SK-N-SH treated with all-trans-retinoic acid at 6 μM for 48 hours (cell line): ENCODE measurements around the gene AAMDC.

Source experiments
- ATAC-seq: fragments of 200-7000 bp; cut with Tn5 transposase; 3 replicates; pipeline ENCODE4 v1.9.1; 2020; ENCODE audit warnings: mild to moderate bottlenecking, moderate library complexity
- ARNTL ChIP-seq: fragments of 450-650 bp; formaldehyde crosslinking; IDR thresholded peaks from 2 replicates; pipeline ENCODE4 v1.5.0; 2020; ENCODE audit warnings: low read depth, mild to moderate bottlenecking, moderate library complexity, borderline replicate concordance
- BACH2 ChIP-seq: fragments of 250-450 bp; sonication (Bioruptor Pico); IDR thresholded peaks from 2 replicates; pipeline ENCODE4 v1.9.0; 2021; ENCODE audit warnings: mild to moderate bottlenecking, borderline replicate concordance
- CSDC2 ChIP-seq: fragments of 250-450 bp; sonication (Bioruptor Pico); IDR thresholded peaks from 2 replicates; pipeline ENCODE4 v1.5.0; 2020; ENCODE audit warnings: mild to moderate bottlenecking, moderate library complexity
- ESRRG ChIP-seq: fragments of 250-450 bp; sonication (Bioruptor Pico); IDR thresholded peaks from 2 replicates; pipeline ENCODE4 v1.6.1; 2021; ENCODE audit warnings: mild to moderate bottlenecking
- GLIS3 ChIP-seq: fragments of 250-450 bp; sonication (Bioruptor Pico); IDR thresholded peaks from 2 replicates; pipeline ENCODE4 v1.5.0; 2020; ENCODE audit warnings: mild to moderate bottlenecking, moderate library complexity
- ISL1 ChIP-seq: fragments of 250-450 bp; sonication (Bioruptor Pico); IDR thresholded peaks from 2 replicates; pipeline ENCODE4 v2.1.2; 2022; ENCODE audit warnings: mild to moderate bottlenecking, moderate library complexity
- PPARA ChIP-seq: fragments of 250-450 bp; sonication (Bioruptor Pico); IDR thresholded peaks from 2 replicates; pipeline ENCODE4 v1.5.0; 2020; ENCODE audit warnings: mild to moderate bottlenecking, borderline replicate concordance
- RARB ChIP-seq: fragments of 250-450 bp; sonication (Bioruptor Pico); IDR thresholded peaks from 2 replicates; pipeline ENCODE4 v1.8.0; 2021; ENCODE audit warnings: mild to moderate bottlenecking, moderate library complexity
- SNAI2 ChIP-seq: fragments of 250-450 bp; sonication (Bioruptor Pico); IDR thresholded peaks from 2 replicates; pipeline ENCODE4 v1.5.0; 2020; ENCODE audit warnings: mild to moderate bottlenecking, moderate library complexity
- TCF4 ChIP-seq: fragments of 250-450 bp; sonication (Bioruptor Pico); IDR thresholded peaks from 2 replicates; pipeline ENCODE4 v1.8.0; 2021; ENCODE audit warnings: mild to moderate bottlenecking, moderate library complexity, borderline replicate concordance
- TOX ChIP-seq: fragments of 250-450 bp; sonication (Bioruptor Pico); IDR thresholded peaks from 2 replicates; pipeline ENCODE4 v1.8.0; 2021; ENCODE audit warnings: mild to moderate bottlenecking, moderate library complexity, borderline replicate concordance
- ZC3H10 ChIP-seq: fragments of 250-450 bp; sonication (Bioruptor Pico); IDR thresholded peaks from 2 replicates; pipeline ENCODE4 v1.5.1; 2021; ENCODE audit warnings: mild to moderate bottlenecking, moderate library complexity
- ZFP3 ChIP-seq: fragments of 250-450 bp; sonication (Bioruptor Pico); IDR thresholded peaks from 2 replicates; pipeline ENCODE4 v1.5.0; 2020; ENCODE audit warnings: mild to moderate bottlenecking, moderate library complexity
- ZFP30 ChIP-seq: fragments of 450-650 bp; formaldehyde crosslinking; IDR thresholded peaks from 2 replicates; pipeline ENCODE4 v1.5.0; 2022; ENCODE audit warnings: mild to moderate bottlenecking, moderate library complexity
- ZNF565 ChIP-seq: fragments of 450-650 bp; formaldehyde crosslinking; conservative IDR thresholded peaks from 2 replicates; pipeline ENCODE4 v1.5.0; 2020; ENCODE audit warnings: low read depth, mild to moderate bottlenecking, moderate library complexity
- ZNF70 ChIP-seq: fragments of 450-650 bp; formaldehyde crosslinking; IDR thresholded peaks from 2 replicates; pipeline ENCODE4 v1.5.0; 2020; ENCODE audit warnings: mild to moderate bottlenecking, moderate library complexity
- ZNF8 ChIP-seq: fragments of 450-650 bp; formaldehyde crosslinking; IDR thresholded peaks from 2 replicates; pipeline ENCODE4 v1.5.0; 2020; ENCODE audit warnings: mild to moderate bottlenecking, moderate library complexity
- TF ChIP-seq, protein P1 (sequence below): fragments of 250-450 bp; sonication (Bioruptor Pico); IDR thresholded peaks from 2 replicates; pipeline ENCODE4 v1.8.0; 2021; ENCODE audit warnings: low read depth, mild to moderate bottlenecking, moderate library complexity, borderline replicate concordance
- TF ChIP-seq, protein P2 (sequence below): fragments of 250-450 bp; sonication (Bioruptor Pico); IDR thresholded peaks from 2 replicates; pipeline ENCODE4 v1.8.0; 2020; ENCODE audit warnings: mild to moderate bottlenecking, moderate library complexity, borderline replicate concordance
- TF ChIP-seq, protein P3 (sequence below): fragments of 250-450 bp; sonication (Bioruptor Pico); IDR thresholded peaks from 2 replicates; pipeline ENCODE4 v1.5.1; 2021; ENCODE audit warnings: mild to moderate bottlenecking, moderate library complexity
- TF ChIP-seq, protein P4 (sequence below): fragments of 250-450 bp; sonication (Bioruptor Pico); IDR thresholded peaks from 2 replicates; pipeline ENCODE4 v1.5.0; 2020; ENCODE audit warnings: mild to moderate bottlenecking, moderate library complexity

Gene AAMDC

DNA sequence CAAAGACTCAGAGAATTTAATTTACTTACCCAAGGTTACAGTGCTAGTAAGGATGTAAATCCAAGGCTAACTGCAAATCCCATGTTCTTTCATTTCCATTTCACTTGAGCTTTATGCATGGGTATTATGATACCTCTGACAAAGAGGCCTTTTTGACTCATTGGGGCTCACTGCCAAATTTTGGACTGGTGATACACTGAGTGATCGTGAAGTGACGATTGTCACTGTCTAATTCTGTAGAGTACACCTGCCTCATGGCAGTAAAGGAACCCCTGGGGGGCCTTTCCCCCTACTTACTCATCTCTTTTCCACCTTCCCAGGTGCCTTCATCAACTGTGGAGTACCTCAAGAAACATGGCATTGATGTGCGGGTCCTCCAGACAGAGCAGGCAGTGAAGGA lies 50.9 kb downstream of the AAMDC start:
- ATAC-seq = no peak
- TF ChIP-seq ISL1 (CRISPR knock-in tag) (no peak), ZFP30 (CRISPR knock-in tag) (no peak), ZNF565 (CRISPR knock-in tag) (no peak), ESRRG (CRISPR knock-in tag) (no peak), TOX (CRISPR knock-in tag) (no peak), ZC3H10 (CRISPR knock-in tag) (no peak), ZNF70 (CRISPR knock-in tag) (no peak), CSDC2 (CRISPR knock-in tag) (no peak), ZFP3 (no peak), ZNF8 (CRISPR knock-in tag) (no peak)
- TF ChIP-seq, protein P1, sequence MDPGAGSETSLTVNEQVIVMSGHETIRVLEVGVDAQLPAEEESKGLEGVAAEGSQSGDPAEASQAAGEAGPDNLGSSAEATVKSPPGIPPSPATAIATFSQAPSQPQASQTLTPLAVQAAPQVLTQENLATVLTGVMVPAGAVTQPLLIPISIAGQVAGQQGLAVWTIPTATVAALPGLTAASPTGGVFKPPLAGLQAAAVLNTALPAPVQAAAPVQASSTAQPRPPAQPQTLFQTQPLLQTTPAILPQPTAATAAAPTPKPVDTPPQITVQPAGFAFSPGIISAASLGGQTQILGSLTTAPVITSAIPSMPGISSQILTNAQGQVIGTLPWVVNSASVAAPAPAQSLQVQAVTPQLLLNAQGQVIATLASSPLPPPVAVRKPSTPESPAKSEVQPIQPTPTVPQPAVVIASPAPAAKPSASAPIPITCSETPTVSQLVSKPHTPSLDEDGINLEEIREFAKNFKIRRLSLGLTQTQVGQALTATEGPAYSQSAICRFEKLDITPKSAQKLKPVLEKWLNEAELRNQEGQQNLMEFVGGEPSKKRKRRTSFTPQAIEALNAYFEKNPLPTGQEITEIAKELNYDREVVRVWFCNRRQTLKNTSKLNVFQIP (CRISPR knock-in tag) = no peak
- TF ChIP-seq, protein P2, sequence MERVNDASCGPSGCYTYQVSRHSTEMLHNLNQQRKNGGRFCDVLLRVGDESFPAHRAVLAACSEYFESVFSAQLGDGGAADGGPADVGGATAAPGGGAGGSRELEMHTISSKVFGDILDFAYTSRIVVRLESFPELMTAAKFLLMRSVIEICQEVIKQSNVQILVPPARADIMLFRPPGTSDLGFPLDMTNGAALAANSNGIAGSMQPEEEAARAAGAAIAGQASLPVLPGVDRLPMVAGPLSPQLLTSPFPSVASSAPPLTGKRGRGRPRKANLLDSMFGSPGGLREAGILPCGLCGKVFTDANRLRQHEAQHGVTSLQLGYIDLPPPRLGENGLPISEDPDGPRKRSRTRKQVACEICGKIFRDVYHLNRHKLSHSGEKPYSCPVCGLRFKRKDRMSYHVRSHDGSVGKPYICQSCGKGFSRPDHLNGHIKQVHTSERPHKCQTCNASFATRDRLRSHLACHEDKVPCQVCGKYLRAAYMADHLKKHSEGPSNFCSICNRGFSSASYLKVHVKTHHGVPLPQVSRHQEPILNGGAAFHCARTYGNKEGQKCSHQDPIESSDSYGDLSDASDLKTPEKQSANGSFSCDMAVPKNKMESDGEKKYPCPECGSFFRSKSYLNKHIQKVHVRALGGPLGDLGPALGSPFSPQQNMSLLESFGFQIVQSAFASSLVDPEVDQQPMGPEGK = no peak
- TF ChIP-seq, protein P3, sequence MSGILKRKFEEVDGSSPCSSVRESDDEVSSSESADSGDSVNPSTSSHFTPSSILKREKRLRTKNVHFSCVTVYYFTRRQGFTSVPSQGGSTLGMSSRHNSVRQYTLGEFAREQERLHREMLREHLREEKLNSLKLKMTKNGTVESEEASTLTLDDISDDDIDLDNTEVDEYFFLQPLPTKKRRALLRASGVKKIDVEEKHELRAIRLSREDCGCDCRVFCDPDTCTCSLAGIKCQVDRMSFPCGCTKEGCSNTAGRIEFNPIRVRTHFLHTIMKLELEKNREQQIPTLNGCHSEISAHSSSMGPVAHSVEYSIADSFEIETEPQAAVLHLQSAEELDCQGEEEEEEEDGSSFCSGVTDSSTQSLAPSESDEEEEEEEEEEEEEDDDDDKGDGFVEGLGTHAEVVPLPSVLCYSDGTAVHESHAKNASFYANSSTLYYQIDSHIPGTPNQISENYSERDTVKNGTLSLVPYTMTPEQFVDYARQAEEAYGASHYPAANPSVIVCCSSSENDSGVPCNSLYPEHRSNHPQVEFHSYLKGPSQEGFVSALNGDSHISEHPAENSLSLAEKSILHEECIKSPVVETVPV = no peak

DNA sequence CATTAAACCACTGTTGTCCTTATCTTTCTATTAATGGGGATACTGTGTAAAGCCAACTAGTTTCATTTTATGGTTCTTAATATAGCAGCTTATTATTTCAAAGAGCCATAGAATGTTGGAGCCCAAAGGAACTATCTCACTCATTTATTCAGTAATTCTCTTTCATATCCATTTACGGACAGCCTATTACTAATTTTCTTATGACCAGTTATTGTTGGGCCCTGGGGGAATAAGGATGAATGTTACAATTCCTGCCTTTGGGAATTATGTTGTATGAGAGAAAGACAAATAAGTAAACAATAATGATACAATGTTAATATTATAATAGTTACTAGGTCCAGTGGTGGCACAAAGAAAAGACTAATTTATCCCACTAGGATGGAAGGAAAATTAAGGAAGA lies 52.4 kb downstream of the AAMDC start:
- no peak for ATAC-seq
- no peak for TF ChIP-seq GLIS3 (CRISPR knock-in tag)
- no peak for TF ChIP-seq BACH2 (CRISPR knock-in tag)
- TF ChIP-seq, protein P4, sequence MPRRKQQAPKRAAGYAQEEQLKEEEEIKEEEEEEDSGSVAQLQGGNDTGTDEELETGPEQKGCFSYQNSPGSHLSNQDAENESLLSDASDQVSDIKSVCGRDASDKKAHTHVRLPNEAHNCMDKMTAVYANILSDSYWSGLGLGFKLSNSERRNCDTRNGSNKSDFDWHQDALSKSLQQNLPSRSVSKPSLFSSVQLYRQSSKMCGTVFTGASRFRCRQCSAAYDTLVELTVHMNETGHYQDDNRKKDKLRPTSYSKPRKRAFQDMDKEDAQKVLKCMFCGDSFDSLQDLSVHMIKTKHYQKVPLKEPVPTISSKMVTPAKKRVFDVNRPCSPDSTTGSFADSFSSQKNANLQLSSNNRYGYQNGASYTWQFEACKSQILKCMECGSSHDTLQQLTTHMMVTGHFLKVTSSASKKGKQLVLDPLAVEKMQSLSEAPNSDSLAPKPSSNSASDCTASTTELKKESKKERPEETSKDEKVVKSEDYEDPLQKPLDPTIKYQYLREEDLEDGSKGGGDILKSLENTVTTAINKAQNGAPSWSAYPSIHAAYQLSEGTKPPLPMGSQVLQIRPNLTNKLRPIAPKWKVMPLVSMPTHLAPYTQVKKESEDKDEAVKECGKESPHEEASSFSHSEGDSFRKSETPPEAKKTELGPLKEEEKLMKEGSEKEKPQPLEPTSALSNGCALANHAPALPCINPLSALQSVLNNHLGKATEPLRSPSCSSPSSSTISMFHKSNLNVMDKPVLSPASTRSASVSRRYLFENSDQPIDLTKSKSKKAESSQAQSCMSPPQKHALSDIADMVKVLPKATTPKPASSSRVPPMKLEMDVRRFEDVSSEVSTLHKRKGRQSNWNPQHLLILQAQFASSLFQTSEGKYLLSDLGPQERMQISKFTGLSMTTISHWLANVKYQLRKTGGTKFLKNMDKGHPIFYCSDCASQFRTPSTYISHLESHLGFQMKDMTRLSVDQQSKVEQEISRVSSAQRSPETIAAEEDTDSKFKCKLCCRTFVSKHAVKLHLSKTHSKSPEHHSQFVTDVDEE (CRISPR knock-in tag) = no peak
- no peak for TF ChIP-seq SNAI2
- no peak for TF ChIP-seq ZFP30 (CRISPR knock-in tag)
- TF ChIP-seq, protein P3 = no peak
- no peak for TF ChIP-seq ARNTL
- no peak for TF ChIP-seq RARB (CRISPR knock-in tag)
- TF ChIP-seq ZNF70 (CRISPR knock-in tag) = no peak
- no peak for TF ChIP-seq PPARA (CRISPR knock-in tag)
- TF ChIP-seq CSDC2 (CRISPR knock-in tag) = no peak
- TF ChIP-seq, all 23 proteins: peak for 0

DNA sequence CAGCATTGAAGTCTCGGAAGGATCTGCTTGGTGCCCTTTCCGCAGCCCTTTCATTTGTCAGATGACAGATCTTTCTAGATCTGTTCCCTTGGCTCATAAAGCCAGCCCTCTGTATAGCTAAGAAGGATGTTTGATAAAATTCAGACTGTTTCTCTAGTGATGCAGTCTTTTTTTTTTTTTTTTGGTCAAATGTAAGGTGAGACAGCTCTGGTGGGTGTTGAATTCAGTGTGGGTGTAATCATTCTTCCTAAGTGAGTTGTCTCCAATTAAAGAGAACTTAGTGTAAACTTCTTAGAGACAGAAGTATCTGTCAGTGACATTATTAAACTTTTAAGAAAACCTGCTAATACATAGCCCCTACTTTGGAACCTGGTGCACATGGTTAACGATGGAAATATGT lies 53.3 kb downstream of the AAMDC start:
- no peak for ATAC-seq
- no peak for TF ChIP-seq RARB (CRISPR knock-in tag)
- TF ChIP-seq, protein P2 = no peak
- no peak for TF ChIP-seq TCF4 (CRISPR knock-in tag)
- TF ChIP-seq CSDC2 (CRISPR knock-in tag) = no peak
- no peak for TF ChIP-seq GLIS3 (CRISPR knock-in tag)
- no peak for TF ChIP-seq ZFP30 (CRISPR knock-in tag)
- TF ChIP-seq, protein P3 = no peak
- TF ChIP-seq, protein P1 (CRISPR knock-in tag) = no peak
- no peak for TF ChIP-seq ISL1 (CRISPR knock-in tag)
